Left lung (tissue), 10 donors: ENCODE data around the gene PASK. TPM values are rescaled to one million over a fixed set of nuclear protein-coding genes. Genes with fewer than 3 reads are reported as not detected.

Source experiments
- ATAC-seq: fragments of 200-7000 bp; cut with Tn5 transposase; one replicate; pipeline ENCODE4 v1.9.1; 2020; ENCODE audit warnings: moderate library complexity
- DNase-seq, 4 donors: peaks; one replicate each; pipeline ENCODE4 v3.0.0-alpha.2; 2013 to 2020
- H3K27ac ChIP-seq, 2 donors: fragments of 200-600 bp; sonication (generic) in 1 of 2; one replicate each; pipeline versions ENCODE4 v1.5.0 to v1.8.0; 2020 to 2021
- H3K27me3 ChIP-seq, 2 donors: fragments of 200-600 bp; sonication (generic) in 1 of 2; one replicate each; pipeline versions ENCODE4 v1.5.0 to v1.8.0; 2020 to 2021
- H3K36me3 ChIP-seq, 2 donors: fragments of 200-600 bp; sonication (generic) in 1 of 2; one replicate each; pipeline versions ENCODE4 v1.5.0 to v1.8.0; 2020 to 2021
- H3K4me1 ChIP-seq, 2 donors: fragments of 200-600 bp; one replicate each; pipeline ENCODE4 v1.8.0; 2021
- H3K4me3 ChIP-seq, 2 donors: fragments of 200-600 bp; sonication (generic) in 1 of 2; one replicate each; pipeline versions ENCODE4 v1.5.0 to v1.8.0; 2020 to 2021; ENCODE audit warnings: mild to moderate bottlenecking in 1 of 2
- H3K9me3 ChIP-seq, 2 donors: fragments of 200-600 bp; sonication (generic) in 1 of 2; one replicate each; pipeline versions ENCODE4 v1.5.0 to v1.8.0; 2020 to 2021
- intact Hi-C, 2 donors: fragments of 100-400 bp; cut with DNase I; formaldehyde crosslinking; loops; one replicate each; pipeline versions ENCODE4 v1.11.2 to v1.14.2; 2022
- polyA plus RNA-seq, 6 donors: library from polyadenylated mRNA; unstranded; fragments of 120-200 nt; gene quantifications; one replicate each; pipeline ENCODE4 v1.2.1, GENCODE V29; 2013; ENCODE audit not compliant: insufficient read length in 6 of 6
- total RNA-seq, 2 donors: library from RNA; stranded (reverse); fragmentation: NEBNext Ultra II Directional; extraction: Animal tissue kit (Norgen Biotek cat#: 25700); gene quantifications; one replicate each; pipeline ENCODE4 v1.2.1, GENCODE V29; 2021
- TF ChIP-seq, protein P1 (sequence below), 2 donors: fragments of 200-600 bp; sonication (generic) in 1 of 2; IDR thresholded peaks; one replicate each; pipeline versions ENCODE4 v1.5.0 to v1.8.0; 2021; ENCODE audit warnings: antibody characterized with exemption in 2 of 2
- donor health status: DM: no; HTN: yes; CAD: no.
- donor health status: DM: no; HTN: no; CAD: no.

Gene PASK
- total and polyA plus RNA-seq, 8 donors: 12.7 to 24.8 (median 21.0) TPM

DNA sequence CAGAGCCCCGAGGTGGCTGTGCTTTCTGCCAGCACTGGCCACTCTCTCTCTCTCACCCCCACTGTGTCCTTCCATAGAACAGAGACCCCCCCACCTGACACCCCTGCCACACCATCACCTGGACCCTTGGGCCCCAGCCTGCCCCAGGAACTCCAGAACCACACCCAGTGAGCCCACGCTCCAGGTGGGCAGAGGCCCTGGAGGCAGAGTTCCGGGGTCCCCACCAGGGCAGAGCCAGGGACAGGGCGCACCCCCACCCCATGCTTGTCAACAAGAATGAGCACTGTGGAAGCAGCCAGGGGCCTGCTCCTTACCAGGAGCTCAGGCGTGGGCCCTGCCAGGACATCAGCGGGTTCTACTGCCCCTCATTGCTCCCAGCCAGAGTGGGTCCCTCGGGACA is 14.6 kb downstream of the PASK start:
- no peak for ATAC-seq
- Histone ChIP-seq H3K36me3 (peaks cover 0 to 27% of the 10 kb centered on the region in 2 donors), H3K4me1 (no peaks in the 10 kb centered on the region), H3K4me3 (no peak overlapping the region), H3K27me3 (no peaks in the 10 kb centered on the region), H3K27ac (no peak overlapping the region), H3K9me3 (no peaks in the 10 kb centered on the region)
- peak in 1 of 4 donors; percentile 63 for DNase-seq
- intact Hi-C loops: no loop called here
- TF ChIP-seq, protein P1, sequence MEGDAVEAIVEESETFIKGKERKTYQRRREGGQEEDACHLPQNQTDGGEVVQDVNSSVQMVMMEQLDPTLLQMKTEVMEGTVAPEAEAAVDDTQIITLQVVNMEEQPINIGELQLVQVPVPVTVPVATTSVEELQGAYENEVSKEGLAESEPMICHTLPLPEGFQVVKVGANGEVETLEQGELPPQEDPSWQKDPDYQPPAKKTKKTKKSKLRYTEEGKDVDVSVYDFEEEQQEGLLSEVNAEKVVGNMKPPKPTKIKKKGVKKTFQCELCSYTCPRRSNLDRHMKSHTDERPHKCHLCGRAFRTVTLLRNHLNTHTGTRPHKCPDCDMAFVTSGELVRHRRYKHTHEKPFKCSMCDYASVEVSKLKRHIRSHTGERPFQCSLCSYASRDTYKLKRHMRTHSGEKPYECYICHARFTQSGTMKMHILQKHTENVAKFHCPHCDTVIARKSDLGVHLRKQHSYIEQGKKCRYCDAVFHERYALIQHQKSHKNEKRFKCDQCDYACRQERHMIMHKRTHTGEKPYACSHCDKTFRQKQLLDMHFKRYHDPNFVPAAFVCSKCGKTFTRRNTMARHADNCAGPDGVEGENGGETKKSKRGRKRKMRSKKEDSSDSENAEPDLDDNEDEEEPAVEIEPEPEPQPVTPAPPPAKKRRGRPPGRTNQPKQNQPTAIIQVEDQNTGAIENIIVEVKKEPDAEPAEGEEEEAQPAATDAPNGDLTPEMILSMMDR (IDR thresholded peaks at IDR 0.05): no peak

DNA sequence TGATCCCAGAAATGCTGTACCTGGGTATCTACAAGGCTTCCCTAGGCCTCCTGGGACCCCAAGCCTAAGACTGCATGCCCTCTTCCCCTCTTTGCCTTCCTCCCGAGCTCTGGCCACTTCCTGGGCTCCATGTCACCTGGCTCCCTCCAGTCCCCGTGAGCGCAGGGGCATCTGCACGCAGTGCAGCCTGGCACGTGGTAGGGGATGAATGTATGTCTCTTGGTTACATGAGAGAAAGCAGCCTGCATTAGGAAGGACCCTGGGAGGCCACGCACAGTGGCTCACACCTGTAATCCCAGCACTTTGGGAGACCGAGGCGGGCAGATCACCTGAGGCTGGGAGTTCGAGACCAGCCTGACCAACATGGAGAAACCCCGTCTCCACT is 15.8 kb downstream of the PASK start:
- Histone ChIP-seq H3K4me3 (no peak overlapping the region), H3K36me3 (peaks cover 0 to 24% of the 10 kb centered on the region in 2 donors), H3K4me1 (no peaks in the 10 kb centered on the region), H3K27ac (no peak overlapping the region), H3K9me3 (no peaks in the 10 kb centered on the region), H3K27me3 (no peaks in the 10 kb centered on the region)
- ATAC-seq (no peak), DNase-seq (no peak)
- TF ChIP-seq, protein P1 (IDR thresholded peaks at IDR 0.05): no peak
- intact Hi-C loops: no loop called here

- no peak overlapping the region for H3K27ac ChIP-seq
- H3K36me3 ChIP-seq: peaks cover 0 to 17% of the 10 kb centered on the region in 2 donors
- TF ChIP-seq, protein P1 (IDR thresholded peaks at IDR 0.05): no peak
- intact Hi-C loops: no loop called here
- H3K27me3 ChIP-seq: no peaks in the 10 kb centered on the region
- ATAC-seq (no peak), DNase-seq (no peak)
- no peak overlapping the region for H3K4me3 ChIP-seq
- H3K4me1 ChIP-seq: no peaks in the 10 kb centered on the region
- no peaks in the 10 kb centered on the region for H3K9me3 ChIP-seq
These were observed 16.5 kb downstream of the PASK start for GRCh38 chr2:241132538-241133435.

DNA sequence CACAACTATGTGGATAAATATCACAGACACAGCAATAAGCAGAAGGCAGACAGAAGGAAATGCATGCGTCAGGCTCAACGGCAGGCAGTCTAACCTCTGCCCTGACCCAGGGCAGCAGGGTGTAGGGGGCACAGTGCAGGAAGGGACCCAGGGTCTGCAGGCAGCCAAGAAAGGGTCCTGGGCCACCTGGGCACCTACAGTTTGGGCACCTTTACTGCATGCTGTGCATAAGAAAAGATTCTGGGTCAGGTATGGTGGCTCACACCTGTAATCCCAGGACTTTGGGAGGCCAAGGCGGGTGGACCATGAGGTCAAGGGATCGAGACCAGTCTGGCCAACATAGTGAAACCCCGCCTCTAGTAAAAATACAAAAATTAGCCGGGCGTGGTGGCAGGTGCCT is 17.7 kb downstream of the PASK start:
- peaks cover 0 to 10% of the 10 kb centered on the region in 2 donors for H3K36me3 ChIP-seq
- H3K27ac ChIP-seq: no peak overlapping the region
- H3K4me1 ChIP-seq: no peaks in the 10 kb centered on the region
- H3K9me3 ChIP-seq: no peaks in the 10 kb centered on the region
- intact Hi-C loops: no loop called here
- TF ChIP-seq, protein P1 (IDR thresholded peaks at IDR 0.05): no peak
- DNase-seq (no peak), ATAC-seq (no peak)
- H3K4me3 ChIP-seq: no peak overlapping the region
- no peaks in the 10 kb centered on the region for H3K27me3 ChIP-seq

DNA sequence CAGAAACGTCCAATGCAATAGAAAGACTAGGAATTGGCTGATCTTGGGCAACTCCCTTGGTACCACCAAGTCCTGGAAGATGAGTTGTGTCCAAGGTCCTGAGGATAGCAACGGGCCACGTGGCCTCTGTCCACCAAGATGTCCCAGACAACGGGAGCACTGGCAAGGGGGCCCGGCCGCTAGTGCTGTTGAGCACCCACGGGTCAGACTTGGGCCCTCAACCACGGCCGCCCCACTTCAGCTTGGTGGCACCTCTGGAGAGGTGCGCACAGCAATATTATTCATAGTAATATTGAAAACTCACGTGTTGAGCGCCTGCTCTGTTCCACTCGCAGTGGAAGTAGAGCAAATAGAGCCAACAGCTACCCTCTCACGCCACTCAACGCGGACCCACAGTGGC is 19.0 kb downstream of the PASK start:
- Histone ChIP-seq H3K4me1 (no peaks in the 10 kb centered on the region), H3K9me3 (no peaks in the 10 kb centered on the region), H3K27me3 (no peaks in the 10 kb centered on the region), H3K4me3 (no peak overlapping the region), H3K36me3 (peaks cover 0 to 15% of the 10 kb centered on the region in 2 donors), H3K27ac (no peak overlapping the region)
- DNase-seq (peak in 2 of 4 donors; percentile 25 to 73), ATAC-seq (no peak)
- intact Hi-C loops: no loop called here
- TF ChIP-seq, protein P1 (IDR thresholded peaks at IDR 0.05): no peak
